ENCODE results near the gene ARRB2. TPM values are rescaled to one million over a fixed set of nuclear protein-coding genes. Genes with fewer than 3 reads are reported as not detected.

ARRB2 gene
- total and polyA plus RNA-seq, 2 of the 13 experiments (the other 11 are each of a cell fraction or from before 2014, with no cell fraction given): 21.5 to 49.2 TPM

DNA sequence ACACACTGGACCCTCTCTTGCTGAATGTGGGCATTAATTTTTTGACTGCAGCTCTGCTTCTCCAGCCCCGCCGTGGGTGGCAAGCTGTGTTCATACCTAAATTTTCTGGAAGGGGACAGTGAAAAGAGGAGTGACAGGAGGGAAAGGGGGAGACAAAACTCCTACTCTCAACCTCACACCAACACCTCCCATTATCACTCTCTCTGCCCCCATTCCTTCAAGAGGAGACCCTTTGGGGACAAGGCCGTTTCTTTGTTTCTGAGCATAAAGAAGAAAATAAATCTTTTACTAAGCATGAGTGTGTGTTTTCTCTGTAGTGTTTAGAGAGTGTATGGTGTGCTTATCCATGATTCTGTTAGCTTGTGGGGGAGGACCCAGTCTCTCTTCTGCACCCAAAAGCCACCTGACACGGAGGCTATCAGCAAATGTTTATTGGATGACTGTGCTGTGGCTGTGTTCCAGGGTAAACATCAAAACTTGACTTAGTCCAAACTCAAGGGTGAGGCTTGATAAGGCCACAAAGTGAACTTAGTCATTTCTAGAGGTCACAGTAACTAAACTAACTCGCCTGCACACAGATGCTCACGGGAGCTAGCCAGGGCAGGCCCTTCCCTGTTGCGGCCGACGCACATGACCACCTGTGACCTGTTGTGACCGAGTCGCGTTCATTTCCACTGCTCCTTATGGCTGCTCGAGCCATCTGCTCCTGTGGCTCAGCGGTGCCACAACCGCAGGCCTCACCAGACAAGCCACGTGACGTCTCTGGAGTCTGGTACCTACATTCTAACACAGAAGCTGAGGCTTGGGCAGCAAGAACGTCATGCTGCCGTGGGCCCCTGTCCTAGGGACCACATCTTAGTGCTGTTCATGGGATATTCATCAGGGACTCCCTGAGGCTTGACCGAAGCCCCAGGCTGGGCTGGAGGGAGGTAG lies 11.0 kb downstream of the ARRB2 start (continued):
- TF ChIP-seq, protein P1, sequence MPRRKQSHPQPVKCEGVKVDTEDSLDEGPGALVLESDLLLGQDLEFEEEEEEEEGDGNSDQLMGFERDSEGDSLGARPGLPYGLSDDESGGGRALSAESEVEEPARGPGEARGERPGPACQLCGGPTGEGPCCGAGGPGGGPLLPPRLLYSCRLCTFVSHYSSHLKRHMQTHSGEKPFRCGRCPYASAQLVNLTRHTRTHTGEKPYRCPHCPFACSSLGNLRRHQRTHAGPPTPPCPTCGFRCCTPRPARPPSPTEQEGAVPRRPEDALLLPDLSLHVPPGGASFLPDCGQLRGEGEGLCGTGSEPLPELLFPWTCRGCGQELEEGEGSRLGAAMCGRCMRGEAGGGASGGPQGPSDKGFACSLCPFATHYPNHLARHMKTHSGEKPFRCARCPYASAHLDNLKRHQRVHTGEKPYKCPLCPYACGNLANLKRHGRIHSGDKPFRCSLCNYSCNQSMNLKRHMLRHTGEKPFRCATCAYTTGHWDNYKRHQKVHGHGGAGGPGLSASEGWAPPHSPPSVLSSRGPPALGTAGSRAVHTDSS (CRISPR knock-in tag; conservative IDR thresholded peaks at IDR 0.05): no peak
- TF ChIP-seq XBP1 (CRISPR knock-in tag; IDR thresholded peaks at IDR 0.05): no peak
- TF ChIP-seq, protein P2, sequence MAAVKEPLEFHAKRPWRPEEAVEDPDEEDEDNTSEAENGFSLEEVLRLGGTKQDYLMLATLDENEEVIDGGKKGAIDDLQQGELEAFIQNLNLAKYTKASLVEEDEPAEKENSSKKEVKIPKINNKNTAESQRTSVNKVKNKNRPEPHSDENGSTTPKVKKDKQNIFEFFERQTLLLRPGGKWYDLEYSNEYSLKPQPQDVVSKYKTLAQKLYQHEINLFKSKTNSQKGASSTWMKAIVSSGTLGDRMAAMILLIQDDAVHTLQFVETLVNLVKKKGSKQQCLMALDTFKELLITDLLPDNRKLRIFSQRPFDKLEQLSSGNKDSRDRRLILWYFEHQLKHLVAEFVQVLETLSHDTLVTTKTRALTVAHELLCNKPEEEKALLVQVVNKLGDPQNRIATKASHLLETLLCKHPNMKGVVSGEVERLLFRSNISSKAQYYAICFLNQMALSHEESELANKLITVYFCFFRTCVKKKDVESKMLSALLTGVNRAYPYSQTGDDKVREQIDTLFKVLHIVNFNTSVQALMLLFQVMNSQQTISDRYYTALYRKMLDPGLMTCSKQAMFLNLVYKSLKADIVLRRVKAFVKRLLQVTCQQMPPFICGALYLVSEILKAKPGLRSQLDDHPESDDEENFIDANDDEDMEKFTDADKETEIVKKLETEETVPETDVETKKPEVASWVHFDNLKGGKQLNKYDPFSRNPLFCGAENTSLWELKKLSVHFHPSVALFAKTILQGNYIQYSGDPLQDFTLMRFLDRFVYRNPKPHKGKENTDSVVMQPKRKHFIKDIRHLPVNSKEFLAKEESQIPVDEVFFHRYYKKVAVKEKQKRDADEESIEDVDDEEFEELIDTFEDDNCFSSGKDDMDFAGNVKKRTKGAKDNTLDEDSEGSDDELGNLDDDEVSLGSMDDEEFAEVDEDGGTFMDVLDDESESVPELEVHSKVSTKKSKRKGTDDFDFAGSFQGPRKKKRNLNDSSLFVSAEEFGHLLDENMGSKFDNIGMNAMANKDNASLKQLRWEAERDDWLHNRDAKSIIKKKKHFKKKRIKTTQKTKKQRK (IDR thresholded peaks at IDR 0.05; ENCODE audit: low read length): no peak
- TF ChIP-seq SRSF9 (IDR thresholded peaks at IDR 0.05; ENCODE audit: borderline replicate concordance, insufficient read depth, low read depth, low read length, poor library complexity, severe bottlenecking): no peak
- TF ChIP-seq, protein P3, sequence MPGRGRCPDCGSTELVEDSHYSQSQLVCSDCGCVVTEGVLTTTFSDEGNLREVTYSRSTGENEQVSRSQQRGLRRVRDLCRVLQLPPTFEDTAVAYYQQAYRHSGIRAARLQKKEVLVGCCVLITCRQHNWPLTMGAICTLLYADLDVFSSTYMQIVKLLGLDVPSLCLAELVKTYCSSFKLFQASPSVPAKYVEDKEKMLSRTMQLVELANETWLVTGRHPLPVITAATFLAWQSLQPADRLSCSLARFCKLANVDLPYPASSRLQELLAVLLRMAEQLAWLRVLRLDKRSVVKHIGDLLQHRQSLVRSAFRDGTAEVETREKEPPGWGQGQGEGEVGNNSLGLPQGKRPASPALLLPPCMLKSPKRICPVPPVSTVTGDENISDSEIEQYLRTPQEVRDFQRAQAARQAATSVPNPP (CRISPR knock-in tag; IDR thresholded peaks at IDR 0.05): no peak
- TF ChIP-seq, protein P4, sequence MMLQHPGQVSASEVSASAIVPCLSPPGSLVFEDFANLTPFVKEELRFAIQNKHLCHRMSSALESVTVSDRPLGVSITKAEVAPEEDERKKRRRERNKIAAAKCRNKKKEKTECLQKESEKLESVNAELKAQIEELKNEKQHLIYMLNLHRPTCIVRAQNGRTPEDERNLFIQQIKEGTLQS (CRISPR knock-in tag; IDR thresholded peaks at IDR 0.05): peak; percentile 77; the same call in 1 of the 2 replicates
- peak; percentile 94 for TF ChIP-seq ZNF7 (CRISPR knock-in tag; IDR thresholded peaks at IDR 0.05)
- no peak for TF ChIP-seq MED13 (CRISPR knock-in tag; IDR thresholded peaks at IDR 0.05)
- no peak for TF ChIP-seq ZNF572 (CRISPR knock-in tag; IDR thresholded peaks at IDR 0.05)
- 0 out of 2 replicates have a peak, but pooled peaks have one; percentile 41 for TF ChIP-seq MXD4 (CRISPR knock-in tag; IDR thresholded peaks at IDR 0.05)
- 0 out of 2 replicates have a peak, but pooled peaks have one; percentile 32 for TF ChIP-seq GABPB1 (CRISPR knock-in tag; IDR thresholded peaks at IDR 0.05)
- no peak for TF ChIP-seq ZNF326 (CRISPR knock-in tag; IDR thresholded peaks at IDR 0.05; ENCODE audit: borderline replicate concordance)
- no peak for TF ChIP-seq MAF1 (CRISPR knock-in tag; IDR thresholded peaks at IDR 0.05; ENCODE audit: borderline replicate concordance)
- TF ChIP-seq SAFB2 (CRISPR knock-in tag; IDR thresholded peaks at IDR 0.05; ENCODE audit: borderline replicate concordance, low read depth): no peak
- TF ChIP-seq, protein P5, sequence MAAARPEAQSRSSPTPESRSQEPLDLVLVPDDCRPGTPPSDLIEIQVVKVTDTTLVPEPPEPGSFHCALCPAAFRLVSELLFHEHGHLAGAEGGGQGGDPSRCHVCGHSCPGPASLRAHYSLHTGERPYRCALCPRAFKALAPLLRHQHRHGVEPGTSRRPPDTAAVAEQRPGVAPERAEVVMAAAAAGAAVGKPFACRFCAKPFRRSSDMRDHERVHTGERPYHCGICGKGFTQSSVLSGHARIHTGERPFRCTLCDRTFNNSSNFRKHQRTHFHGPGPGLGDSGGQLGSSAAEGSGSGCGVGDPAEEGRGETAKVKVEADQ (CRISPR knock-in tag; IDR thresholded peaks at IDR 0.05; ENCODE audit: borderline replicate concordance): no peak
- peak; percentile 36; the same call in 1 of the 2 replicates for TF ChIP-seq NFKB2 (CRISPR knock-in tag; IDR thresholded peaks at IDR 0.05; ENCODE audit: borderline replicate concordance)
- no peak for TF ChIP-seq ZSCAN12 (CRISPR knock-in tag; IDR thresholded peaks at IDR 0.05)
- TF ChIP-seq ZNF652 (CRISPR knock-in tag; IDR thresholded peaks at IDR 0.05; ENCODE audit: borderline replicate concordance, low read depth): no peak
- TF ChIP-seq MED8 (CRISPR knock-in tag; IDR thresholded peaks at IDR 0.05; ENCODE audit: insufficient replicate concordance): no peak
- TF ChIP-seq, protein P6, sequence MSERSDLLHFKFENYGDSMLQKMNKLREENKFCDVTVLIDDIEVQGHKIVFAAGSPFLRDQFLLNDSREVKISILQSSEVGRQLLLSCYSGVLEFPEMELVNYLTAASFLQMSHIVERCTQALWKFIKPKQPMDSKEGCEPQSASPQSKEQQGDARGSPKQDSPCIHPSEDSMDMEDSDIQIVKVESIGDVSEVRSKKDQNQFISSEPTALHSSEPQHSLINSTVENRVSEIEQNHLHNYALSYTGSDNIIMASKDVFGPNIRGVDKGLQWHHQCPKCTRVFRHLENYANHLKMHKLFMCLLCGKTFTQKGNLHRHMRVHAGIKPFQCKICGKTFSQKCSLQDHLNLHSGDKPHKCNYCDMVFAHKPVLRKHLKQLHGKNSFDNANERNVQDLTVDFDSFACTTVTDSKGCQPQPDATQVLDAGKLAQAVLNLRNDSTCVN (CRISPR knock-in tag; IDR thresholded peaks at IDR 0.05; ENCODE audit: borderline replicate concordance): peak; percentile 80

Measured in HepG2 (cell line).